NCI-H446 treated with DMSO at 0.1 percent for 48 hours (cell line): ENCODE results near the gene NOX5.

ENCODE experiments used
- DNase-seq: peaks from one replicate; lab custom pipeline; 2025; lab: John Stamatoyannopoulos, UW

The NOX5 gene

GRCh38 chr15:69104050-69104750 is 89.7 kb downstream of the NOX5 start:
- no peak for DNase-seq

GRCh38 chr15:69105451-69105985 is 91.0 kb downstream of the NOX5 start:
- no peak for DNase-seq

DNA sequence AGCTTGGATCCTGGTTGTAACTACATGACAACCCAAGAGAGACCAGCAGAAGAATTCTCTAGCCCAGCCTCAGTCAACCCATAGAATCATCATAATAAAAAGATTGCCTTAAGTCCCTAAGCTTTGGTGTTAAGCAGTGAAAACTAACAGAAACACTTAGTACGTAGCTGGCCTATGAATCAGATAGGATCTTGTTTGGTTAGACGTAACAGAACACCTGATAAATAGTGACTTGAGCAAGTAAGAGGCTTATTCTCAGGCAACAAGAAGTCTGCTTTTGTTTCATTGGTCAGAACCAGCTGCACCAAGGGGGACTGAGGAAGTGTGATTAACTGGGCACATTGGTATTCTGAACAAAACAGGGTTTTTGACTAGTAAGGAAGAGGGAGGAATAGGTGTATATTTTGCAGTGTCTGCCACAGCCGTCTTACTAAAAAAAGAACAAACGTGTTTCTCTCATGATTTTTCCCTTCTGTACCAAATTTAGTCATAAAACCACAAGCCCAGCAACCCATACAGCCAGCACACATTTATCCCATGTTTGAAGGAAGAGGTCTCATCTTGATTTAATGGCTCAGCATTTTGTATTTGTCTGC is 92.6 kb downstream of the NOX5 start:
- DNase-seq, result no peak
